ENCODE measurements around the gene TEC. TPM values are rescaled to one million over a fixed set of nuclear protein-coding genes. Genes with fewer than 3 reads are reported as not detected.

TEC gene
- total and polyA plus RNA-seq, 7 donors: 0.80 to 2.0 (median 0.92) TPM

GRCh38 chr4:48105230-48105629 lies 164.4 kb downstream of the TEC start:
- no peak overlapping the region for H3K27ac ChIP-seq
- H3K27me3 ChIP-seq (ENCODE audit: insufficient read depth in 3 of 3, low read length in 2 of 3): no peaks in the 10 kb centered on the region
- WGBS, 3 donors: 89 to 95% (median 92%) methylated on average over 1 of the region's 1 CpG
- H3K4me3 ChIP-seq: no peak overlapping the region
- no peak for ATAC-seq
- H3K9me3 ChIP-seq: no peaks in the 10 kb centered on the region
- DNase-seq: no peak
- intact Hi-C loops (cut with DNase I): no loop called here
- H3K36me3 ChIP-seq (ENCODE audit: insufficient read depth in 1 of 2, low read depth in 1 of 2): no peaks in the 10 kb centered on the region
- TF ChIP-seq CTCF (IDR thresholded peaks at IDR 0.05): no peak
- no peaks in the 10 kb centered on the region for H3K4me1 ChIP-seq

GRCh38 chr4:48103483-48104139 lies 166.0 kb downstream of the TEC start:
- intact Hi-C loops (cut with DNase I): no loop called here
- Histone ChIP-seq H3K4me1 (no peaks in the 10 kb centered on the region), H3K36me3 (ENCODE audit: insufficient read depth in 1 of 2, low read depth in 1 of 2) (no peaks in the 10 kb centered on the region), H3K9me3 (no peaks in the 10 kb centered on the region), H3K27me3 (ENCODE audit: insufficient read depth in 3 of 3, low read length in 2 of 3) (no peaks in the 10 kb centered on the region), H3K4me3 (no peak overlapping the region), H3K27ac (no peak overlapping the region)
- ATAC-seq (no peak), DNase-seq (no peak)
- no peak for TF ChIP-seq CTCF (IDR thresholded peaks at IDR 0.05)
- WGBS, 3 donors: 78 to 91% (median 89%) methylated on average over 3 of the region's 3 CpGs

- Histone ChIP-seq H3K36me3 (ENCODE audit: insufficient read depth in 1 of 2, low read depth in 1 of 2) (no peaks in the 10 kb centered on the region), H3K27ac (no peak overlapping the region), H3K4me3 (no peak overlapping the region), H3K27me3 (ENCODE audit: insufficient read depth in 3 of 3, low read length in 2 of 3) (no peaks in the 10 kb centered on the region), H3K4me1 (no peaks in the 10 kb centered on the region), H3K9me3 (no peaks in the 10 kb centered on the region)
- WGBS, 3 donors: 73 to 81% (median 77%) methylated on average over 3 of the region's 3 CpGs
- ATAC-seq: no peak
- no peak for TF ChIP-seq CTCF (IDR thresholded peaks at IDR 0.05)
- no peak for DNase-seq
- intact Hi-C loops (cut with DNase I): no loop called here
Observed at GRCh38 chr4:48102303-48102702, 167.3 kb downstream of the TEC start.

GRCh38 chr4:48100256-48100655 lies 169.4 kb downstream of the TEC start:
- intact Hi-C loops (cut with DNase I): no loop called here
- H3K27me3 ChIP-seq (ENCODE audit: insufficient read depth in 3 of 3, low read length in 2 of 3): no peaks in the 10 kb centered on the region
- TF ChIP-seq CTCF (IDR thresholded peaks at IDR 0.05): no peak
- no peaks in the 10 kb centered on the region for H3K36me3 ChIP-seq (ENCODE audit: insufficient read depth in 1 of 2, low read depth in 1 of 2)
- H3K27ac ChIP-seq: no peak overlapping the region
- no peaks in the 10 kb centered on the region for H3K4me1 ChIP-seq
- ATAC-seq (no peak), DNase-seq (no peak)
- H3K9me3 ChIP-seq: no peaks in the 10 kb centered on the region
- H3K4me3 ChIP-seq: no peak overlapping the region
- WGBS, 3 donors: 70 to 73% (median 70%) methylated on average over 1 of the region's 1 CpG

- no peak for TF ChIP-seq CTCF (IDR thresholded peaks at IDR 0.05)
- intact Hi-C loops (cut with DNase I): no loop called here
- Histone ChIP-seq H3K9me3 (no peaks in the 10 kb centered on the region), H3K4me3 (no peak overlapping the region), H3K4me1 (no peaks in the 10 kb centered on the region), H3K27me3 (ENCODE audit: insufficient read depth in 3 of 3, low read length in 2 of 3) (no peaks in the 10 kb centered on the region), H3K36me3 (ENCODE audit: insufficient read depth in 1 of 2, low read depth in 1 of 2) (no peaks in the 10 kb centered on the region), H3K27ac (no peak overlapping the region)
- no peak for ATAC-seq
- 71 to 82% (median 77%) methylated on average over 2 of the region's 2 CpGs for WGBS, 3 donors
- DNase-seq: no peak
Observed at GRCh38 chr4:48095441-48095840, 174.2 kb downstream of the TEC start.

Data from psoas muscle (tissue), 8 donors.